PFSK-1 (cell line): ENCODE data around the gene EYA3.

Experiments used
- FOXP2 ChIP-seq: optimal IDR thresholded peaks from 2 replicates; pipeline ENCODE3; 2011; ENCODE audit warnings: borderline replicate concordance, control low read depth, inconsistent platforms; ENCODE audit not compliant: insufficient read depth; ENCODE audit errors: extremely low read length, extremely low read depth
- POLR2AphosphoS5 ChIP-seq: IDR thresholded peaks from 2 replicates; pipeline ENCODE4 v1.6.1; 2012; ENCODE audit warnings: low read depth, mild to moderate bottlenecking, control low read depth, low read length, moderate library complexity
- REST ChIP-seq, 2 experiments: IDR thresholded peaks; 2 replicates each; pipeline versions ENCODE4 v1.6.1 to v1.8.0; 2011 to 2012; ENCODE audit warnings: low read depth in 2 of 2, low read length in 2 of 2, control low read depth in 1 of 2, inconsistent platforms in 1 of 2, mild to moderate bottlenecking in 1 of 2, moderate library complexity in 1 of 2; ENCODE audit not compliant: insufficient read depth in 1 of 2
- SIN3A ChIP-seq: IDR thresholded peaks from 2 replicates; pipeline ENCODE4 v1.6.1; 2012; ENCODE audit warnings: mild to moderate bottlenecking, low read length, moderate library complexity, borderline replicate concordance; ENCODE audit not compliant: insufficient read depth
- TAF1 ChIP-seq: IDR thresholded peaks from 2 replicates; pipeline ENCODE4 v1.6.1; 2012; ENCODE audit warnings: low read length, control low read depth, borderline replicate concordance; ENCODE audit not compliant: insufficient read depth

EYA3 gene

GRCh38 chr1:28027660-28028059 is 60.8 kb downstream of the EYA3 start:
- TF ChIP-seq TAF1: no peak
- no peak for TF ChIP-seq REST (IDR thresholded peaks at IDR 0.05; ENCODE audit: insufficient read depth in 1 of 2, low read depth in 2 of 2, low read length in 2 of 2)

GRCh38 chr1:28027238-28027637 is 61.2 kb downstream of the EYA3 start:
- TF ChIP-seq POLR2AphosphoS5 (no peak), TAF1 (no peak), SIN3A (no peak), REST (IDR thresholded peaks at IDR 0.05; ENCODE audit: insufficient read depth in 1 of 2, low read depth in 2 of 2, low read length in 2 of 2) (no peak), FOXP2 (no peak)

GRCh38 chr1:28026329-28026728 is 62.1 kb downstream of the EYA3 start:
- no peak for TF ChIP-seq POLR2AphosphoS5
- no peak for TF ChIP-seq FOXP2
- no peak for TF ChIP-seq TAF1
- no peak for TF ChIP-seq REST (IDR thresholded peaks at IDR 0.05; ENCODE audit: insufficient read depth in 1 of 2, low read depth in 2 of 2, low read length in 2 of 2)
- no peak for TF ChIP-seq SIN3A

GRCh38 chr1:28021064-28021463 is 67.3 kb downstream of the EYA3 start:
- TF ChIP-seq POLR2AphosphoS5 (no peak), REST (IDR thresholded peaks at IDR 0.05; ENCODE audit: insufficient read depth in 1 of 2, low read depth in 2 of 2, low read length in 2 of 2) (no peak), FOXP2 (no peak), TAF1 (no peak), SIN3A (no peak)

- TF ChIP-seq POLR2AphosphoS5 (no peak), TAF1 (no peak), SIN3A (no peak), REST (IDR thresholded peaks at IDR 0.05; ENCODE audit: insufficient read depth in 1 of 2, low read depth in 2 of 2, low read length in 2 of 2) (no peak), FOXP2 (no peak)
Observed at GRCh38 chr1:28010969-28011368, 77.4 kb downstream of the EYA3 start.
